Neural crest cell (in vitro differentiated cells): Measurements from ENCODE around the gene KIAA1217. TPM values are rescaled to one million over a fixed set of nuclear protein-coding genes. Genes with fewer than 3 reads are reported as not detected.

ENCODE experiments used
- DNase-seq: peaks from one replicate; pipeline ENCODE4 v3.0.0; 2021; ENCODE audit warnings: low read depth, mixed read lengths, low spot score
- H3K27ac Mint-ChIP-seq: one replicate; pipeline ENCODE4 v1.8.0; 2021; ENCODE audit warnings: mild to moderate bottlenecking, mixed read lengths; ENCODE audit not compliant: unreplicated experiment
- H3K27me3 Mint-ChIP-seq: 2 replicates; pipeline ENCODE4 v1.8.0; 2021; ENCODE audit warnings: low read depth, mild to moderate bottlenecking, mixed read lengths
- H3K36me3 Mint-ChIP-seq: 2 replicates; pipeline ENCODE4 v1.8.0; 2021; ENCODE audit warnings: low read depth, mild to moderate bottlenecking, mixed read lengths
- H3K4me1 Mint-ChIP-seq: 2 replicates; pipeline ENCODE4 v1.8.0; 2021; ENCODE audit warnings: mixed read lengths
- H3K4me3 Mint-ChIP-seq: one replicate; pipeline ENCODE4 v1.8.0; 2021; ENCODE audit warnings: mild to moderate bottlenecking, mixed read lengths
- H3K9me3 Mint-ChIP-seq: 2 replicates; pipeline ENCODE4 v1.8.0; 2021; ENCODE audit warnings: mixed read lengths
- total RNA-seq: library from RNA; stranded (reverse); gene quantifications from 2 replicates; pipeline ENCODE4 v1.2.1, GENCODE V29; 2021
- TF ChIP-seq, protein P1 (sequence below): fragments of 200-600 bp; sonication (generic); conservative IDR thresholded peaks from 2 replicates; pipeline ENCODE4 v1.5.0; 2021; ENCODE audit warnings: antibody characterized with exemption, mild to moderate bottlenecking

The KIAA1217 gene
- total RNA-seq, 1 donor from 2014 or later: 10.5 TPM

DNA sequence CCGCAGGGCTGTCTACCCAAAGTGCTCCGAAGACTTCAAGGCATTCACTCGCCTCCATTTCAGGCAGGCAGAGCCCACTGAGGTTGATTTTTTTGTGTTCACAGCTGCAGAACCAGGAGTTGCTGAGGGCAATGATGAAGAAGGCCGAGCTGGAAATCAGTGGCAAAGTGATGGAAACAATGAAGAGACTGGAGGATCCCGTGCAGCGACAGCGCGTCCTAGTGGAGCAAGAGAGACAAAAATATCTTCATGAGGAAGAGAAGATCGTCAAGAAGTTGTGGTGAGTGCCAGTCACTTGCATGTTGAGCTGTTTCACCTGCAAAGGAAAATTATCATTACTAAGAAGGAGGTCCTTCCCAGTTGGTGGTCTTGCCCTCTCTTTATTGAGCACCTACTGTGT lies 304.2 kb downstream of the KIAA1217 start:
- Mint-ChIP-seq H3K4me3 (no peak overlapping the region), H3K27me3 (no peaks in the 10 kb centered on the region), H3K4me1 (no peaks in the 10 kb centered on the region), H3K27ac (no peak overlapping the region), H3K9me3 (peaks cover 2% of the 10 kb centered on the region), H3K36me3 (peaks cover 6% of the 10 kb centered on the region)
- DNase-seq: no peak
- TF ChIP-seq, protein P1, sequence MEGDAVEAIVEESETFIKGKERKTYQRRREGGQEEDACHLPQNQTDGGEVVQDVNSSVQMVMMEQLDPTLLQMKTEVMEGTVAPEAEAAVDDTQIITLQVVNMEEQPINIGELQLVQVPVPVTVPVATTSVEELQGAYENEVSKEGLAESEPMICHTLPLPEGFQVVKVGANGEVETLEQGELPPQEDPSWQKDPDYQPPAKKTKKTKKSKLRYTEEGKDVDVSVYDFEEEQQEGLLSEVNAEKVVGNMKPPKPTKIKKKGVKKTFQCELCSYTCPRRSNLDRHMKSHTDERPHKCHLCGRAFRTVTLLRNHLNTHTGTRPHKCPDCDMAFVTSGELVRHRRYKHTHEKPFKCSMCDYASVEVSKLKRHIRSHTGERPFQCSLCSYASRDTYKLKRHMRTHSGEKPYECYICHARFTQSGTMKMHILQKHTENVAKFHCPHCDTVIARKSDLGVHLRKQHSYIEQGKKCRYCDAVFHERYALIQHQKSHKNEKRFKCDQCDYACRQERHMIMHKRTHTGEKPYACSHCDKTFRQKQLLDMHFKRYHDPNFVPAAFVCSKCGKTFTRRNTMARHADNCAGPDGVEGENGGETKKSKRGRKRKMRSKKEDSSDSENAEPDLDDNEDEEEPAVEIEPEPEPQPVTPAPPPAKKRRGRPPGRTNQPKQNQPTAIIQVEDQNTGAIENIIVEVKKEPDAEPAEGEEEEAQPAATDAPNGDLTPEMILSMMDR: peak; percentile 53

GRCh38 chr10:24515481-24515880 lies 306.5 kb downstream of the KIAA1217 start:
- H3K36me3 Mint-ChIP-seq: peaks cover 6% of the 10 kb centered on the region
- H3K4me3 Mint-ChIP-seq: no peak overlapping the region
- no peaks in the 10 kb centered on the region for H3K4me1 Mint-ChIP-seq
- peaks cover 2% of the 10 kb centered on the region for H3K9me3 Mint-ChIP-seq
- no peaks in the 10 kb centered on the region for H3K27me3 Mint-ChIP-seq
- TF ChIP-seq, protein P1: no peak
- no peak overlapping the region for H3K27ac Mint-ChIP-seq
- DNase-seq: no peak

- no peak overlapping the region for H3K27ac Mint-ChIP-seq
- DNase-seq: no peak
- peaks cover 4% of the 10 kb centered on the region for H3K36me3 Mint-ChIP-seq
- H3K4me1 Mint-ChIP-seq: no peaks in the 10 kb centered on the region
- H3K27me3 Mint-ChIP-seq: no peaks in the 10 kb centered on the region
- no peak overlapping the region for H3K4me3 Mint-ChIP-seq
- H3K9me3 Mint-ChIP-seq: peaks cover 2% of the 10 kb centered on the region
- TF ChIP-seq, protein P1: no peak
These were observed 309.5 kb downstream of the KIAA1217 start for GRCh38 chr10:24518411-24518810.

DNA sequence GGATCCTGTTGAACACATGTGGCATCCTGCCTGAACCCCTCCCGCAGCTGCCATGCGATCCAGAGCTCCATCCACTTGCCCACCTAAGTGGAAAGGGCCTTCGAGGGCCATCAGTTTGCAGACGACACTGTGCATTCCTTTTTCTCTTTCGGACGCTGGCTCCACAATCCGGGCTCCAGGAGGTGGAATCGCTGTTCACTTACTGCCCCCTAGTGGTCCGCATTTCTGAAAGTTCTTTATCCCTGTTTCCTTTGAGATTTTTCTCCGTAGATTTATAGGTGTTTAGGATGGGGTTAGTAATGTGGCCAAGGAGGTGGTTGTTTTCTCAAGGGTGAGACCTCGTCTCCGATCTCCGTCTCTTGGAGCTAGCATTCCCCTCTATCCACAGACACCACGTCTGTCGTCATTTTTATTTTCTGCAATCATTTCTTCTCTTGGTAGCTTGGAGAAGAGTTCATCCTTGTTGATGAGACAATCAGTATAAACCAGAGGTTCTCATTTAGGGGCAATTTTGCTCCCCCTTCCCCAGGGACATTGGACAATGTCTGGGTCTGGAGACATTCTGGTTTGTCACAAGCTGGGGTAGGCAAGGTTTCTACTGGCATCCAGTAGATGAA lies 310.2 kb downstream of the KIAA1217 start:
- no peak overlapping the region for H3K4me3 Mint-ChIP-seq
- TF ChIP-seq, protein P1: peak; percentile 86
- H3K4me1 Mint-ChIP-seq: no peaks in the 10 kb centered on the region
- H3K9me3 Mint-ChIP-seq: peaks cover under 1% of the 10 kb centered on the region
- peaks cover 4% of the 10 kb centered on the region for H3K36me3 Mint-ChIP-seq
- H3K27me3 Mint-ChIP-seq: no peaks in the 10 kb centered on the region
- peak; percentile 80 for DNase-seq
- no peak overlapping the region for H3K27ac Mint-ChIP-seq

GRCh38 chr10:24519950-24520349 lies 311.0 kb downstream of the KIAA1217 start:
- Mint-ChIP-seq H3K4me1 (no peaks in the 10 kb centered on the region), H3K9me3 (no peaks in the 10 kb centered on the region), H3K36me3 (peaks cover 3% of the 10 kb centered on the region), H3K4me3 (no peak overlapping the region), H3K27ac (no peak overlapping the region), H3K27me3 (no peaks in the 10 kb centered on the region)
- no peak for DNase-seq
- TF ChIP-seq, protein P1: no peak
